Measurements from ENCODE around the gene ABHD16B.

ABHD16B gene

DNA sequence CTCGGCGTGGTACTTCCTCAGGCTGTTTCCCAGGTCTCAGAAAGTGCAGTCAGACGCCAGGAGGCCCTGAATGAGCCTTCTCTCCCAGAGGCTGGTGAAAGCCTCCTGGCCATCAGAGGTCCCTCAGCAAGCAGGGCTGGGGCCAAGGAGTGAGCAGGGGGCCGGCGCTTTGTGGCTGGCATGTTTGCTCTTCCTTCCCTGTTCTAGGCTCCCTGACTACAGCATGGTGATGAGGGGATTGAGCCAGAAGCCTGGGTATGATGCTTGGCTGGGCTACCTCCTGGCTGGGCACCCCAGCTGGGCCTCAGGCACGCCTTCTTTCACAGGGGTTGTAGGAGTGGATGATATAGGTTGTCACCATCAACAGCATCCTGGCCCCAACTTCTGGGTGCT is 21.9 kb downstream of the ABHD16B start:
- Histone ChIP-seq H3K4me3 (no peak overlapping the region), H3K27ac (no peak overlapping the region)
- no peak for DNase-seq (ENCODE audit: low spot score)
- TF ChIP-seq, protein P1, sequence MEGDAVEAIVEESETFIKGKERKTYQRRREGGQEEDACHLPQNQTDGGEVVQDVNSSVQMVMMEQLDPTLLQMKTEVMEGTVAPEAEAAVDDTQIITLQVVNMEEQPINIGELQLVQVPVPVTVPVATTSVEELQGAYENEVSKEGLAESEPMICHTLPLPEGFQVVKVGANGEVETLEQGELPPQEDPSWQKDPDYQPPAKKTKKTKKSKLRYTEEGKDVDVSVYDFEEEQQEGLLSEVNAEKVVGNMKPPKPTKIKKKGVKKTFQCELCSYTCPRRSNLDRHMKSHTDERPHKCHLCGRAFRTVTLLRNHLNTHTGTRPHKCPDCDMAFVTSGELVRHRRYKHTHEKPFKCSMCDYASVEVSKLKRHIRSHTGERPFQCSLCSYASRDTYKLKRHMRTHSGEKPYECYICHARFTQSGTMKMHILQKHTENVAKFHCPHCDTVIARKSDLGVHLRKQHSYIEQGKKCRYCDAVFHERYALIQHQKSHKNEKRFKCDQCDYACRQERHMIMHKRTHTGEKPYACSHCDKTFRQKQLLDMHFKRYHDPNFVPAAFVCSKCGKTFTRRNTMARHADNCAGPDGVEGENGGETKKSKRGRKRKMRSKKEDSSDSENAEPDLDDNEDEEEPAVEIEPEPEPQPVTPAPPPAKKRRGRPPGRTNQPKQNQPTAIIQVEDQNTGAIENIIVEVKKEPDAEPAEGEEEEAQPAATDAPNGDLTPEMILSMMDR (IDR thresholded peaks at IDR 0.05): no peak

- DNase-seq (ENCODE audit: low spot score): no peak
- TF ChIP-seq, protein P1 (IDR thresholded peaks at IDR 0.05): no peak
- Histone ChIP-seq H3K27ac (no peak overlapping the region), H3K4me3 (no peak overlapping the region)
Measured at GRCh38 chr20:63884506-63885263, 23.4 kb downstream of the ABHD16B start.

DNA sequence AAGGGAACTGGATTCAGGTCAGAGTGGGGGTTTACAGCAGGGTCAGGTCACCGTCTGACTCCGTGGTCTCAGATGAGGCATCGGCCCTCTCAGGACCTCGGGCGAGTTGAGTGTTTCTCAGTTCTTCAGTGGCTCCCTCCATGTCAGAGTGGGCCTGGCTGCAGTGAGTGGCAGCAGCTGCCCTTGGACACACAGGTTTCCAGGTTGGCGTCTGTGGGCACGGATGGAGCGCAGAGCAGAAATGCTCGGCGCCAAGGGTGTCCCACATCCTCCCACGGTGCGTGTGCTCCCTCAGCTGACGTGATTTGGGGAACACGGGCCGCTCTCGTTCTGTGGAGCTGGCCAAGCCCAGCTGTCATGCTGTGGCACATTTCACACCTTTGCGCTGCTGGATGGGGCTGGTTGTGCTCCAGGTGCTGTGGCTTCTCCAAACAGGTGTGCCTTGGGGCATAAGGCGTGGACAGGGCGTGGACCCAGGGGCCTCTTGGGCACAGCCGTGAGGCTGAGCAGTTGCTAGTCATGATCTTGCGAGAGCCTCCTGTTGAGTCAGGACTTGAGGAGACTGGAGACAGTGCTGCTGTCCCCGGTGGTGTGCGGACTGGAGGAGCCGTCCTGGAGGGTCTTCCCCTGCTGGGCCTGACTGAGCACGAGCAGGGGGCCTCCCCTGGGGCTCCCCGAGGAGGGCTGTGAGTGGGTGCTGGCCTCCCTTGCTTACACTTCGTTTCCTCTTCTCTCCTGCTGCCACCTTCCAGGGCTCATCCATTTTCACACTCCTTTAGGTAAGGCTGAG is 24.2 kb downstream of the ABHD16B start:
- no peak for DNase-seq (ENCODE audit: low spot score)
- TF ChIP-seq, protein P1 (IDR thresholded peaks at IDR 0.05): no peak
- Histone ChIP-seq H3K27ac (no peak overlapping the region), H3K4me3 (no peak overlapping the region)

- no peak for DNase-seq (ENCODE audit: low spot score)
- TF ChIP-seq, protein P1 (IDR thresholded peaks at IDR 0.05): no peak
- no peak overlapping the region for H3K4me3 ChIP-seq
Measured at GRCh38 chr20:63886054-63886419, 24.7 kb downstream of the ABHD16B start.

DNA sequence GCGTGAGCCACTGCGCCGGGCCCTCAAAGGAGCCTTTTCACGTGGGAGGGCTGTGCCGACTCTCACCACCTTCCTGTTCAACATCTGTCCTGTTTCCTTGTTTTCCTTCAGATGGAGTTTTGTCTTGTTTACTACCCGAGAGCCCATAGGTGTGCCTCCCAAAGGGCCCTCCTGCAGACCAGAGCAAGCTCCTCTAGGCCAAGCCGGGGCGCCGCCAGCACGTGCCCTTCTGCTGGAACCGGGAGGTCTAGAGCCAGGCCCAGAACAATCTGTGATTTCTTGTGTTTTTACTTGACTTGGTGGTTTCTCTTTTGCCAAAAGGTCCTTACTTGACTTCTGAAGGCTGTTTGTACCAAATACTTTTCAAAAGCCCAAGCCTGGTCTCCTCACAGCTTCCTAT is 25.6 kb downstream of the ABHD16B start:
- TF ChIP-seq, protein P1 (IDR thresholded peaks at IDR 0.05): no peak
- Histone ChIP-seq H3K27ac (no peak overlapping the region), H3K4me3 (no peak overlapping the region)
- DNase-seq (ENCODE audit: low spot score): no peak

More at GRCh38 chr20:63886054-63886419, 24.7 kb downstream of the ABHD16B start:
- H3K27ac ChIP-seq: no peak overlapping the region

GRCh38 chr20:63889241-63890200 is 28.2 kb downstream of the ABHD16B start:
- DNase-seq (ENCODE audit: low spot score): no peak
- Histone ChIP-seq H3K27ac (no peak overlapping the region), H3K4me3 (no peak overlapping the region)
- TF ChIP-seq, protein P1 (IDR thresholded peaks at IDR 0.05): no peak

Data from coronary artery (tissue), 2 donors.